HepG2 (cell line): ENCODE data around the gene TLDC2. TPM values are rescaled to one million over a fixed set of nuclear protein-coding genes. Genes with fewer than 3 reads are reported as not detected.

Source experiments
- EP300 ChIP-seq, 3 experiments: sonication (generic) in 1 of 3; formaldehyde crosslinking in 1 of 3; IDR thresholded peaks; 2 replicates each; pipeline versions ENCODE4 v1.5.1 to v1.6.1; 2011 to 2020; ENCODE audit warnings: low read depth in 2 of 3, low read length in 2 of 3, borderline replicate concordance in 1 of 3, improper control_type of control experiment in 1 of 3, mild to moderate bottlenecking in 1 of 3, missing genetic modification reagents in 1 of 3, moderate library complexity in 1 of 3
- FOXP1 ChIP-seq, 2 experiments: fragments of 450-650 bp in 1 of 2; IDR thresholded peaks; 2 replicates each; pipeline ENCODE4 v1.6.1; 2017 to 2018; ENCODE audit warnings: antibody characterized with exemption in 1 of 2
- HDAC1 ChIP-seq: sonication (generic); formaldehyde crosslinking; IDR thresholded peaks from 2 replicates; pipeline ENCODE4 v1.5.1; 2020; ENCODE audit warnings: mild to moderate bottlenecking, missing genetic modification reagents
- HDAC2 ChIP-seq: sonication (generic); formaldehyde crosslinking; IDR thresholded peaks from 2 replicates; pipeline ENCODE4 v1.4.0; 2020; ENCODE audit warnings: missing genetic modification reagents
- ONECUT2 ChIP-seq: sonication (generic); formaldehyde crosslinking; IDR thresholded peaks from 2 replicates; pipeline ENCODE4 v1.4.0; 2020; ENCODE audit warnings: missing genetic modification reagents
- RERE ChIP-seq: IDR thresholded peaks from 2 replicates; pipeline ENCODE4 v1.6.1; 2016; ENCODE audit warnings: low read depth, missing genetic modification reagents, missing compliant biosample characterization
- SIX1 ChIP-seq: sonication (generic); formaldehyde crosslinking; IDR thresholded peaks from 2 replicates; pipeline ENCODE4 v1.4.0; 2020; ENCODE audit warnings: missing genetic modification reagents, borderline replicate concordance
- TBX2 ChIP-seq: sonication (generic); formaldehyde crosslinking; IDR thresholded peaks from 2 replicates; pipeline ENCODE4 v1.5.0; 2020; ENCODE audit warnings: missing genetic modification reagents, mild to moderate bottlenecking, borderline replicate concordance
- ZKSCAN5 ChIP-seq: sonication (generic); formaldehyde crosslinking; IDR thresholded peaks from 2 replicates; pipeline ENCODE4 v1.5.1; 2020; ENCODE audit warnings: mild to moderate bottlenecking, missing genetic modification reagents
- polyA plus RNA-seq, 8 experiments: library from polyadenylated mRNA; depleted of rRNA in 3 of 8; stranded (reverse) in 7 of 8; unstranded in 1 of 8; fragments of >200 nt; fragmentation: Illumina TruSeq in 4 of 8; extraction: Trizol in 4 of 8; gene quantifications; 2 replicates each; pipeline versions ENCODE4 v1.2.1 to v1.2.3, GENCODE V29; 2011 to 2016; ENCODE audit warnings: low read depth in 4 of 8, missing spikeins in 1 of 8, mixed read lengths in 1 of 8; ENCODE audit not compliant: insufficient read depth in 1 of 8
- total RNA-seq, 5 experiments: library from RNA; depleted of rRNA; stranded (reverse); fragments of >200 nt; fragmentation: Illumina TruSeq; extraction: Trizol; gene quantifications; 2 replicates each; pipeline ENCODE4 v1.2.3, GENCODE V29; 2016; ENCODE audit warnings: low read depth in 1 of 5
- TF ChIP-seq, protein P1 (sequence below): IDR thresholded peaks from 2 replicates; pipeline ENCODE4 v1.4.0; 2020; ENCODE audit warnings: mild to moderate bottlenecking, missing genetic modification reagents
- TF ChIP-seq, protein P2 (sequence below): sonication (generic); formaldehyde crosslinking; IDR thresholded peaks from 2 replicates; pipeline ENCODE4 v1.8.1; 2023; ENCODE audit warnings: missing genetic modification reagents, inconsistent platforms, borderline replicate concordance
- TF ChIP-seq, protein P3 (sequence below): sonication (generic); formaldehyde crosslinking; IDR thresholded peaks from 2 replicates; pipeline ENCODE4 v1.5.1; 2020; ENCODE audit warnings: missing genetic modification reagents, mild to moderate bottlenecking, borderline replicate concordance
- TF ChIP-seq, protein P4 (sequence below): IDR thresholded peaks from 2 replicates; pipeline ENCODE4 v1.6.1; 2016; ENCODE audit warnings: missing genetic modification reagents, missing compliant biosample characterization

The TLDC2 gene
- total and polyA plus RNA-seq, 2 of the 13 experiments (the other 11 are each of a cell fraction or from before 2014, with no cell fraction given) = 1.5 to 1.6 TPM

- TF ChIP-seq RERE (0 out of 2 replicates have a peak, but pooled peaks have one; percentile 13), SIX1 (CRISPR knock-in tag) (0 out of 2 replicates have a peak, but pooled peaks have one; percentile 38), HDAC2 (0 out of 2 replicates have a peak, but pooled peaks have one; percentile 18), ZKSCAN5 (CRISPR knock-in tag) (no peak), TBX2 (CRISPR knock-in tag) (0 out of 2 replicates have a peak, but pooled peaks have one; percentile 24), HDAC1 (CRISPR knock-in tag) (no peak), ONECUT2 (CRISPR knock-in tag) (peak; percentile 58; the same call in 1 of the 2 replicates), FOXP1 (IDR thresholded peaks at IDR 0.05) (no peak), FOXP1 (CRISPR knock-in tag; IDR thresholded peaks at IDR 0.05) (peak; percentile 33; the same call in 1 of the 2 replicates), EP300 (IDR thresholded peaks at IDR 0.05; ENCODE audit: low read depth in 2 of 2, low read length in 2 of 2) (peak in 1 of 2 experiments; percentile 5; a peak in 1 of 4 replicates), EP300 (CRISPR knock-in tag; IDR thresholded peaks at IDR 0.05; ENCODE audit: borderline replicate concordance) (no peak)
- TF ChIP-seq, protein P1, sequence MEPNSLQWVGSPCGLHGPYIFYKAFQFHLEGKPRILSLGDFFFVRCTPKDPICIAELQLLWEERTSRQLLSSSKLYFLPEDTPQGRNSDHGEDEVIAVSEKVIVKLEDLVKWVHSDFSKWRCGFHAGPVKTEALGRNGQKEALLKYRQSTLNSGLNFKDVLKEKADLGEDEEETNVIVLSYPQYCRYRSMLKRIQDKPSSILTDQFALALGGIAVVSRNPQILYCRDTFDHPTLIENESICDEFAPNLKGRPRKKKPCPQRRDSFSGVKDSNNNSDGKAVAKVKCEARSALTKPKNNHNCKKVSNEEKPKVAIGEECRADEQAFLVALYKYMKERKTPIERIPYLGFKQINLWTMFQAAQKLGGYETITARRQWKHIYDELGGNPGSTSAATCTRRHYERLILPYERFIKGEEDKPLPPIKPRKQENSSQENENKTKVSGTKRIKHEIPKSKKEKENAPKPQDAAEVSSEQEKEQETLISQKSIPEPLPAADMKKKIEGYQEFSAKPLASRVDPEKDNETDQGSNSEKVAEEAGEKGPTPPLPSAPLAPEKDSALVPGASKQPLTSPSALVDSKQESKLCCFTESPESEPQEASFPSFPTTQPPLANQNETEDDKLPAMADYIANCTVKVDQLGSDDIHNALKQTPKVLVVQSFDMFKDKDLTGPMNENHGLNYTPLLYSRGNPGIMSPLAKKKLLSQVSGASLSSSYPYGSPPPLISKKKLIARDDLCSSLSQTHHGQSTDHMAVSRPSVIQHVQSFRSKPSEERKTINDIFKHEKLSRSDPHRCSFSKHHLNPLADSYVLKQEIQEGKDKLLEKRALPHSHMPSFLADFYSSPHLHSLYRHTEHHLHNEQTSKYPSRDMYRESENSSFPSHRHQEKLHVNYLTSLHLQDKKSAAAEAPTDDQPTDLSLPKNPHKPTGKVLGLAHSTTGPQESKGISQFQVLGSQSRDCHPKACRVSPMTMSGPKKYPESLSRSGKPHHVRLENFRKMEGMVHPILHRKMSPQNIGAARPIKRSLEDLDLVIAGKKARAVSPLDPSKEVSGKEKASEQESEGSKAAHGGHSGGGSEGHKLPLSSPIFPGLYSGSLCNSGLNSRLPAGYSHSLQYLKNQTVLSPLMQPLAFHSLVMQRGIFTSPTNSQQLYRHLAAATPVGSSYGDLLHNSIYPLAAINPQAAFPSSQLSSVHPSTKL (CRISPR knock-in tag) = 0 out of 2 replicates have a peak, but pooled peaks have one; percentile 7
- TF ChIP-seq, protein P2, sequence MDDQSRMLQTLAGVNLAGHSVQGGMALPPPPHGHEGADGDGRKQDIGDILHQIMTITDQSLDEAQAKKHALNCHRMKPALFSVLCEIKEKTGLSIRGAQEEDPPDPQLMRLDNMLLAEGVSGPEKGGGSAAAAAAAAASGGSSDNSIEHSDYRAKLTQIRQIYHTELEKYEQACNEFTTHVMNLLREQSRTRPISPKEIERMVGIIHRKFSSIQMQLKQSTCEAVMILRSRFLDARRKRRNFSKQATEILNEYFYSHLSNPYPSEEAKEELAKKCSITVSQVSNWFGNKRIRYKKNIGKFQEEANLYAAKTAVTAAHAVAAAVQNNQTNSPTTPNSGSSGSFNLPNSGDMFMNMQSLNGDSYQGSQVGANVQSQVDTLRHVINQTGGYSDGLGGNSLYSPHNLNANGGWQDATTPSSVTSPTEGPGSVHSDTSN (CRISPR knock-in tag) = no peak
- TF ChIP-seq, protein P3, sequence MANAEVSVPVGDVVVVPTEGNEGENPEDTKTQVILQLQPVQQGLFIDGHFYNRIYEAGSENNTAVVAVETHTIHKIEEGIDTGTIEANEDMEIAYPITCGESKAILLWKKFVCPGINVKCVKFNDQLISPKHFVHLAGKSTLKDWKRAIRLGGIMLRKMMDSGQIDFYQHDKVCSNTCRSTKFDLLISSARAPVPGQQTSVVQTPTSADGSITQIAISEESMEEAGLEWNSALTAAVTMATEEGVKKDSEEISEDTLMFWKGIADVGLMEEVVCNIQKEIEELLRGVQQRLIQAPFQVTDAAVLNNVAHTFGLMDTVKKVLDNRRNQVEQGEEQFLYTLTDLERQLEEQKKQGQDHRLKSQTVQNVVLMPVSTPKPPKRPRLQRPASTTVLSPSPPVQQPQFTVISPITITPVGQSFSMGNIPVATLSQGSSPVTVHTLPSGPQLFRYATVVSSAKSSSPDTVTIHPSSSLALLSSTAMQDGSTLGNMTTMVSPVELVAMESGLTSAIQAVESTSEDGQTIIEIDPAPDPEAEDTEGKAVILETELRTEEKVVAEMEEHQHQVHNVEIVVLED (CRISPR knock-in tag) = no peak; the same call in 1 of the 2 replicates
- TF ChIP-seq, protein P4, sequence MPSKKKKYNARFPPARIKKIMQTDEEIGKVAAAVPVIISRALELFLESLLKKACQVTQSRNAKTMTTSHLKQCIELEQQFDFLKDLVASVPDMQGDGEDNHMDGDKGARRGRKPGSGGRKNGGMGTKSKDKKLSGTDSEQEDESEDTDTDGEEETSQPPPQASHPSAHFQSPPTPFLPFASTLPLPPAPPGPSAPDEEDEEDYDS = peak; percentile 13; the same call in 1 of the 2 replicates
These were observed 56.8 kb downstream of the TLDC2 start (continued) for GRCh38 chr20:36932476-36933426.
